Neural progenitor cell (in vitro differentiated cells): ENCODE results near the gene FES. TPM values are rescaled to one million over a fixed set of nuclear protein-coding genes. Genes with fewer than 3 reads are reported as not detected.
A peak's percentile ranks its signal among the peaks of the same experiment; 100 is the strongest.

Source experiments
- DNase-seq: peaks from one replicate; pipeline ENCODE4 v3.0.0-alpha.2; 2016; ENCODE audit warnings: low spot score
- H2AFZ ChIP-seq: fragments of 200-600 bp; sonication (generic); replicated peaks from 2 replicates; pipeline ENCODE4 v1.6.1; 2016; ENCODE audit warnings: antibody characterized with exemption
- H3F3A ChIP-seq: fragments of 200-600 bp; sonication (generic); 2 replicates; pipeline ENCODE4 v1.6.1; 2016; ENCODE audit warnings: antibody characterized with exemption, low read depth
- H3K27ac ChIP-seq: fragments of 200-600 bp; sonication (generic); 2 replicates; pipeline ENCODE4 v1.5.1; 2016; ENCODE audit warnings: mild to moderate bottlenecking
- H3K27me3 ChIP-seq: fragments of 200-600 bp; sonication (generic); 2 replicates; pipeline ENCODE4 v1.6.1; 2016; ENCODE audit warnings: mild to moderate bottlenecking, moderate library complexity
- H3K36me3 ChIP-seq: fragments of 200-600 bp; sonication (generic); 2 replicates; pipeline ENCODE4 v1.5.1; 2016
- H3K4me1 ChIP-seq: fragments of 200-600 bp; sonication (generic); 2 replicates; pipeline ENCODE4 v1.6.1; 2016; ENCODE audit warnings: mixed run types
- H3K4me2 ChIP-seq: fragments of 200-600 bp; sonication (generic); 2 replicates; pipeline ENCODE4 v1.6.1; 2016
- H3K4me3 ChIP-seq: fragments of 200-600 bp; sonication (generic); 2 replicates; pipeline ENCODE4 v1.5.1; 2016
- H3K79me2 ChIP-seq: fragments of 200-600 bp; sonication (generic); 2 replicates; pipeline ENCODE4 v1.6.1; 2016; ENCODE audit warnings: low read depth
- H3K9ac ChIP-seq: fragments of 200-600 bp; sonication (generic); 2 replicates; pipeline ENCODE4 v1.6.1; 2016
- H3K9me3 ChIP-seq: fragments of 200-600 bp; sonication (generic); 2 replicates; pipeline ENCODE4 v1.5.1; 2016; ENCODE audit warnings: low read depth
- H4K20me1 ChIP-seq: fragments of 200-600 bp; sonication (generic); 2 replicates; pipeline ENCODE4 v1.6.1; 2016; ENCODE audit warnings: low read depth
- H3K27ac Mint-ChIP-seq: 3 replicates; pipeline ENCODE4 v1.8.0; 2021; ENCODE audit warnings: mixed read lengths
- H3K27me3 Mint-ChIP-seq: 2 replicates; pipeline ENCODE4 v1.8.0; 2022; ENCODE audit warnings: low read depth, mild to moderate bottlenecking, inconsistent platforms, moderate library complexity, mixed read lengths; ENCODE audit not compliant: insufficient read depth
- H3K36me3 Mint-ChIP-seq: 3 replicates; pipeline ENCODE4 v1.8.0; 2021; ENCODE audit warnings: mixed read lengths
- H3K4me1 Mint-ChIP-seq: 3 replicates; pipeline ENCODE4 v1.8.0; 2021; ENCODE audit warnings: mixed read lengths
- H3K4me3 Mint-ChIP-seq: 3 replicates; pipeline ENCODE4 v1.8.0; 2021; ENCODE audit warnings: mild to moderate bottlenecking, moderate library complexity, mixed read lengths
- H3K9me3 Mint-ChIP-seq: 3 replicates; pipeline ENCODE4 v1.8.0; 2020; ENCODE audit warnings: mixed read lengths
- EZH2 ChIP-seq: fragments of 200-600 bp; sonication (generic); IDR thresholded peaks from 2 replicates; pipeline ENCODE4 v1.6.1; 2017; ENCODE audit warnings: antibody characterized with exemption, mild to moderate bottlenecking, moderate library complexity
- EZH2phosphoT487 ChIP-seq: fragments of 200-600 bp; sonication (generic); IDR thresholded peaks from 2 replicates; pipeline ENCODE4 v1.6.1; 2017; ENCODE audit warnings: antibody characterized with exemption
- total RNA-seq: library from RNA; depleted of rRNA; stranded (reverse); fragments of >200 nt; gene quantifications from 2 replicates; pipeline ENCODE4 v1.2.3, GENCODE V29; 2015; ENCODE audit warnings: low replicate concordance
- TF ChIP-seq, protein P1 (sequence below): fragments of 200-600 bp; sonication (generic); IDR thresholded peaks from 2 replicates; pipeline ENCODE4 v1.5.1; 2017; ENCODE audit warnings: antibody characterized with exemption, mild to moderate bottlenecking

FES gene
- total RNA-seq, 1 donor from 2014 or later, result 11.7 TPM

- Histone ChIP-seq H3K4me2 (no peak overlapping the region), H4K20me1 (peaks cover 4% of the 10 kb centered on the region), H3F3A (peaks cover 25% of the 10 kb centered on the region), H3K4me1 (peaks cover 16% of the 10 kb centered on the region), H3K9me3 (no peaks in the 10 kb centered on the region), H3K27ac (no peak overlapping the region), H3K27me3 (peaks cover 33% of the 10 kb centered on the region), H3K9ac (no peak overlapping the region), H3K4me3 (no peak overlapping the region), H3K36me3 (no peaks in the 10 kb centered on the region), H3K79me2 (no peaks in the 10 kb centered on the region), H2AFZ (no peak overlapping the region)
- Mint-ChIP-seq H3K9me3 (no peaks in the 10 kb centered on the region), H3K36me3 (peaks cover 17% of the 10 kb centered on the region), H3K27me3 (peaks cover 2% of the 10 kb centered on the region), H3K4me1 (peaks cover 12% of the 10 kb centered on the region), H3K27ac (no peak overlapping the region), H3K4me3 (peak overlapping the region; percentile 52)
- no peak for TF ChIP-seq EZH2
- TF ChIP-seq, protein P1, sequence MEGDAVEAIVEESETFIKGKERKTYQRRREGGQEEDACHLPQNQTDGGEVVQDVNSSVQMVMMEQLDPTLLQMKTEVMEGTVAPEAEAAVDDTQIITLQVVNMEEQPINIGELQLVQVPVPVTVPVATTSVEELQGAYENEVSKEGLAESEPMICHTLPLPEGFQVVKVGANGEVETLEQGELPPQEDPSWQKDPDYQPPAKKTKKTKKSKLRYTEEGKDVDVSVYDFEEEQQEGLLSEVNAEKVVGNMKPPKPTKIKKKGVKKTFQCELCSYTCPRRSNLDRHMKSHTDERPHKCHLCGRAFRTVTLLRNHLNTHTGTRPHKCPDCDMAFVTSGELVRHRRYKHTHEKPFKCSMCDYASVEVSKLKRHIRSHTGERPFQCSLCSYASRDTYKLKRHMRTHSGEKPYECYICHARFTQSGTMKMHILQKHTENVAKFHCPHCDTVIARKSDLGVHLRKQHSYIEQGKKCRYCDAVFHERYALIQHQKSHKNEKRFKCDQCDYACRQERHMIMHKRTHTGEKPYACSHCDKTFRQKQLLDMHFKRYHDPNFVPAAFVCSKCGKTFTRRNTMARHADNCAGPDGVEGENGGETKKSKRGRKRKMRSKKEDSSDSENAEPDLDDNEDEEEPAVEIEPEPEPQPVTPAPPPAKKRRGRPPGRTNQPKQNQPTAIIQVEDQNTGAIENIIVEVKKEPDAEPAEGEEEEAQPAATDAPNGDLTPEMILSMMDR, result no peak
- TF ChIP-seq EZH2phosphoT487, result no peak
- no peak for DNase-seq
These were observed 20.4 kb downstream of the FES start for GRCh38 chr15:90904746-90905145.

DNA sequence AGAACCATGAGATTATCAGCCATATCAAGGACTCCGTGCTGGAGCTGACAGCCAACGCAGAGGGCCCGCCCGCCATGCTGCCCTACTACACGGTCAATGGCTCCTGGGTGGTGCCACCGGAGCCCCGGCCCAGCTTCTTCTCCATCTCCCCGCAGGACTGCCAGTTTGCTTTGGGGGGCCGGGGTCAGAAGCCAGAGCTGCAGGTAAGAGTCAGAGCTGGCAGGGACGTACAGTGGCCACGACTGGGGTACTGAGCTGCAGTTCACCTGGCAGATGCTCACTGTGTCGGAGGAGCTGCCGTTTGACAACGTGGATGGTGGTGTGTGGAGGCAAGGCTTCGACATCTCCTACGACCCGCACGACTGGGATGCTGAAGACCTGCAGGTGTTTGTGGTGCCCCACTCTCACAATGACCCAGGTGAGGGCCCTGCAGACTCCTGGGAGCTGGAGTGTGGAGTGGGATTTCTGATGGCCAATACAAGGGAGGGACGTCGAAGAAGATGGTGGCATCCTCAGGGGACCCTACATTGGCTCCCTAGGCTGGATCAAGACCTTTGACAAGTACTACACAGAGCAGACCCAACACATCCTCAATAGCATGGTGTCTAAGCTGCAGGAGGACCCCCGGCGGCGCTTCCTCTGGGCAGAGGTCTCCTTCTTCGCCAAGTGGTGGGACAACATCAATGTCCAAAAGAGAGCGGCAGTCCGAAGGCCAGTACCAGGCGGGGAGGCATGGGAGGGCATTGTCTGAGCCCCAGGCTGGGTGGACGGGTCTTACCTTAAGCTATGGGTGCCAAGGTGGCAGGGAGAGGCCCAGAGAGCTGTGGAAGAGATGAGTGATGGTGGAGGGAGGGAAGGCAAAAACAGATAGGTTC lies 21.2 kb downstream of the FES start:
- Mint-ChIP-seq H3K4me1 (peaks cover 12% of the 10 kb centered on the region), H3K4me3 (no peak overlapping the region), H3K27ac (no peak overlapping the region), H3K27me3 (peaks cover 2% of the 10 kb centered on the region), H3K36me3 (peaks cover 17% of the 10 kb centered on the region), H3K9me3 (no peaks in the 10 kb centered on the region)
- peaks cover 4% of the 10 kb centered on the region for H4K20me1 ChIP-seq
- peaks cover 25% of the 10 kb centered on the region for H3F3A ChIP-seq
- H2AFZ ChIP-seq, result no peak overlapping the region
- no peak overlapping the region for H3K9ac ChIP-seq
- no peak overlapping the region for H3K4me2 ChIP-seq
- no peak overlapping the region for H3K27ac ChIP-seq
- no peaks in the 10 kb centered on the region for H3K36me3 ChIP-seq
- no peak overlapping the region for H3K4me3 ChIP-seq
- no peaks in the 10 kb centered on the region for H3K79me2 ChIP-seq
- TF ChIP-seq EZH2 (no peak), EZH2phosphoT487 (no peak)
- TF ChIP-seq, protein P1, result no peak
- peaks cover 33% of the 10 kb centered on the region for H3K27me3 ChIP-seq
- no peaks in the 10 kb centered on the region for H3K9me3 ChIP-seq
- H3K4me1 ChIP-seq, result peaks cover 16% of the 10 kb centered on the region
- DNase-seq, result no peak

DNA sequence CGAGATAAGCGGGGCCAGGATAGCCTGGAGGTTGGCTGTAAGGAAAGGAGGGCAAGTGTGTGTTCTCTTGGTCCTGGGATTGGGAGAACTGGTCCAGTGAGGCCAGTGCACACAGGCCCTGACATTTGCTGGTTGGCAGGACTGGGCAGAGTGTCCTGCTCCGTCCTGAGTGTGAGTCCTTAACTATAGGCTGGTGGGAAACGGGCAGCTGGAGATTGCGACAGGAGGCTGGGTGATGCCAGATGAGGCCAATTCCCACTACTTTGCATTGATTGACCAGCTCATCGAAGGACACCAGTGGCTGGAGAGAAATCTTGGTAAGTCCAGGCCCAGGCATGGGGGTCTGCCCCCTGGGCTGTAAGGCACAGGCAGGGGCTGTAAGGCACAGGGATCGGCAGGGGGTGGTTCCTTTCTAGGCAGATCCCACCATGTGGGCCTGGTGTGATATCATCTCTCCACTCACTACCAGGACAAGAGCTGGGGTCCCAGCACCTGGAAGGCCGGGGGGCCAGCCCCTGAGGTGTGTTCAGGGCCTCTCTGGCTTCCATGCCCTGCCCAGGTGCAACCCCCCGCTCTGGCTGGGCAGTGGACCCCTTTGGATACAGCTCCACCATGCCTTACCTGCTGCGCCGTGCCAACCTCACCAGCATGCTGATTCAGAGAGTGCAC lies 22.0 kb downstream of the FES start:
- H4K20me1 ChIP-seq, result peaks cover 4% of the 10 kb centered on the region
- H3K79me2 ChIP-seq, result no peaks in the 10 kb centered on the region
- Mint-ChIP-seq H3K36me3 (peaks cover 17% of the 10 kb centered on the region), H3K27ac (no peak overlapping the region), H3K9me3 (no peaks in the 10 kb centered on the region), H3K4me3 (no peak overlapping the region), H3K27me3 (peaks cover 2% of the 10 kb centered on the region), H3K4me1 (peaks cover 9% of the 10 kb centered on the region)
- no peak for DNase-seq
- H3K4me3 ChIP-seq, result no peak overlapping the region
- H3K27me3 ChIP-seq, result peaks cover 30% of the 10 kb centered on the region
- no peak overlapping the region for H2AFZ ChIP-seq
- peaks cover 16% of the 10 kb centered on the region for H3K4me1 ChIP-seq
- H3K9me3 ChIP-seq, result no peaks in the 10 kb centered on the region
- H3F3A ChIP-seq, result peaks cover 25% of the 10 kb centered on the region
- no peak overlapping the region for H3K4me2 ChIP-seq
- no peak overlapping the region for H3K27ac ChIP-seq
- H3K9ac ChIP-seq, result no peak overlapping the region
- TF ChIP-seq EZH2 (no peak), EZH2phosphoT487 (no peak)
- TF ChIP-seq, protein P1, result no peak
- no peaks in the 10 kb centered on the region for H3K36me3 ChIP-seq
